Measurements from ENCODE around the gene EYS. TPM values are rescaled to one million over a fixed set of nuclear protein-coding genes. Genes with fewer than 3 reads are reported as not detected.

The EYS gene
- total RNA-seq, 1 experiment from 2014 or later = not detected

DNA sequence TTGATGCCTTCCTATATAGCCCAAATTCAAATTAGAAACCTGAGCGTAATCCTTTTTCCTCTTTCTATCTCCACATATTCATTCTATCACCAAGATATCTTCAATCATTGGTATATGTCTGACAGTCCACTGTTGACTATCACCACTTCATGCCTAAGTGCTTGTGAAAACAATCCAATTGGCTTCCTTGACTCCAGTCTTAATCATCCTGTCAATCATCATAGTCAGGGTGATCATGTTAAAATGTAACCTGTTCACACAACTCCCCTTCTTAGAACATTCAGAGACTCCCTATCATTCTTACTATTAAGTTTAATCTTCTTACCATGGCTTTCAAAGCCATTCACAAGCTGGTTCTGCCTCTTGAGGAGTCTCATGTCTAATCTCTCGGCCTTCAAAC, 1454.8 kb downstream of the EYS start (continued):
- TF ChIP-seq RAD21 (IDR thresholded peaks at IDR 0.05; ENCODE audit: low read depth) (no peak), POLR2AphosphoS5 (IDR thresholded peaks at IDR 0.05; ENCODE audit: low read depth, low read length) (no peak), ZFX (IDR thresholded peaks at IDR 0.05) (no peak), MAX (IDR thresholded peaks at IDR 0.05) (no peak), JUND (IDR thresholded peaks at IDR 0.05) (no peak), EGR1 (IDR thresholded peaks at IDR 0.05; ENCODE audit: low read depth) (no peak), SP1 (IDR thresholded peaks at IDR 0.05; ENCODE audit: low read depth) (no peak), EZH2 (IDR thresholded peaks at IDR 0.05) (no peak)
- TF ChIP-seq, protein P1, sequence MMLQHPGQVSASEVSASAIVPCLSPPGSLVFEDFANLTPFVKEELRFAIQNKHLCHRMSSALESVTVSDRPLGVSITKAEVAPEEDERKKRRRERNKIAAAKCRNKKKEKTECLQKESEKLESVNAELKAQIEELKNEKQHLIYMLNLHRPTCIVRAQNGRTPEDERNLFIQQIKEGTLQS (IDR thresholded peaks at IDR 0.05) = no peak

GRCh38 chr6:64250126-64250525, 1456.9 kb downstream of the EYS start:
- DNase-seq (ENCODE audit: low read depth, low spot score) (no peak), ATAC-seq (no peak)
- Histone ChIP-seq H3K36me3 (ENCODE audit: control insufficient read depth in 1 of 2, insufficient read depth in 2 of 2, low read length in 2 of 2) (no peaks in the 10 kb centered on the region), H3K27me3 (ENCODE audit: insufficient read depth, low read length) (no peaks in the 10 kb centered on the region), H3K9ac (ENCODE audit: low read length) (no peak overlapping the region), H3K79me2 (ENCODE audit: insufficient read depth, low read length) (no peaks in the 10 kb centered on the region), H4K20me1 (ENCODE audit: insufficient read depth) (no peaks in the 10 kb centered on the region), H3K9me3 (ENCODE audit: control insufficient read depth in 1 of 2, insufficient read depth in 1 of 2, low read depth in 1 of 2, low read length in 2 of 2) (no peaks in the 10 kb centered on the region; a peak in 2 of 4 replicates), H3K4me3 (replicated peaks in 1 of 2; ENCODE audit: low read depth in 1 of 2, low read length in 2 of 2) (no peak overlapping the region), H3K4me1 (ENCODE audit: control insufficient read depth in 1 of 2, insufficient read depth in 2 of 2, low read length in 2 of 2) (no peaks in the 10 kb centered on the region), H3K9me2 (ENCODE audit: insufficient read depth) (no peaks in the 10 kb centered on the region), H3K27ac (ENCODE audit: low read depth, low read length) (no peak overlapping the region), H3K4me2 (ENCODE audit: low read length) (no peak overlapping the region), H2AFZ (ENCODE audit: low read depth, low read length, poor library complexity, severe bottlenecking) (no peak overlapping the region)
- intact Hi-C loops (cut with micrococcal nuclease) = no loop called here
- TF ChIP-seq ZNF274 (IDR thresholded peaks at IDR 0.05; ENCODE audit: low read depth, low read length) = no peak
- CTCF ChIA-PET = no interaction called here
- POLR2A ChIA-PET = no interaction called here
- RAD21 ChIA-PET (ENCODE audit: low non-redundant PET in 1 of 2, low total read pairs in 2 of 2, uncharacterized antibody in 2 of 2, unreplicated experiment in 2 of 2) = no interaction called here
- no TSS peak for BruUV-seq (replicated peaks)

DNA sequence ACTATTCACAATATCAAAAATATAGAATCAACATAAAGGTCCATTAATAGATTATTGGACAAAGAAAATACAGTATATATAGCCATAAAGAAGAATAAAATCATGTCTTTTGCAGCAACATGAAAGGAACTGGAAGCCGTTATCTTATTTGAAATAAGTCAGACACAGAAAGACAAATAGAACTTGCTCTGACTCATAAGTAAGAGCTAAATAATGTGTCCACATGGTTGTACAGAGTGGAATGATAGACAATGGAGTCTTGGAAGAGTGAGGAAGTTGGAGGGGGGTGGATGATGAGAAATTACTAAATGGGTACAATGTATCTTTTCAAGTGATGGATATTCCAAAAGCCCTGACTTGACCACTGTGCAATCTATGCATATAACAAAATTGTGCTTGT, 1457.9 kb downstream of the EYS start:
- no peak for ATAC-seq
- no TSS peak for BruUV-seq (replicated peaks)

More for the DNA sequence above, 1457.9 kb downstream of the EYS start:
- H3K36me3 ChIP-seq (ENCODE audit: control insufficient read depth in 1 of 2, insufficient read depth in 2 of 2, low read length in 2 of 2) = no peaks in the 10 kb centered on the region
- H3K9me3 ChIP-seq (ENCODE audit: control insufficient read depth in 1 of 2, insufficient read depth in 1 of 2, low read depth in 1 of 2, low read length in 2 of 2) = no peaks in the 10 kb centered on the region; a peak in 2 of 4 replicates
- H3K4me2 ChIP-seq (ENCODE audit: low read length) = no peak overlapping the region
- H3K4me3 ChIP-seq (replicated peaks in 1 of 2; ENCODE audit: low read depth in 1 of 2, low read length in 2 of 2) = no peak overlapping the region
- RAD21 ChIA-PET (ENCODE audit: low non-redundant PET in 1 of 2, low total read pairs in 2 of 2, uncharacterized antibody in 2 of 2, unreplicated experiment in 2 of 2) = no interaction called here
- TF ChIP-seq ELF1 (IDR thresholded peaks at IDR 0.05; ENCODE audit: borderline replicate concordance, low read depth) (no peak), POLR2AphosphoS5 (IDR thresholded peaks at IDR 0.05; ENCODE audit: low read depth, low read length) (no peak)
- TF ChIP-seq, protein P2, sequence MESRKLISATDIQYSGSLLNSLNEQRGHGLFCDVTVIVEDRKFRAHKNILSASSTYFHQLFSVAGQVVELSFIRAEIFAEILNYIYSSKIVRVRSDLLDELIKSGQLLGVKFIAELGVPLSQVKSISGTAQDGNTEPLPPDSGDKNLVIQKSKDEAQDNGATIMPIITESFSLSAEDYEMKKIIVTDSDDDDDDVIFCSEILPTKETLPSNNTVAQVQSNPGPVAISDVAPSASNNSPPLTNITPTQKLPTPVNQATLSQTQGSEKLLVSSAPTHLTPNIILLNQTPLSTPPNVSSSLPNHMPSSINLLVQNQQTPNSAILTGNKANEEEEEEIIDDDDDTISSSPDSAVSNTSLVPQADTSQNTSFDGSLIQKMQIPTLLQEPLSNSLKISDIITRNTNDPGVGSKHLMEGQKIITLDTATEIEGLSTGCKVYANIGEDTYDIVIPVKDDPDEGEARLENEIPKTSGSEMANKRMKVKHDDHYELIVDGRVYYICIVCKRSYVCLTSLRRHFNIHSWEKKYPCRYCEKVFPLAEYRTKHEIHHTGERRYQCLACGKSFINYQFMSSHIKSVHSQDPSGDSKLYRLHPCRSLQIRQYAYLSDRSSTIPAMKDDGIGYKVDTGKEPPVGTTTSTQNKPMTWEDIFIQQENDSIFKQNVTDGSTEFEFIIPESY (IDR thresholded peaks at IDR 0.05; ENCODE audit: extremely low read depth, insufficient replicate concordance, low read length) = no peak
- H2AFZ ChIP-seq (ENCODE audit: low read depth, low read length, poor library complexity, severe bottlenecking) = no peak overlapping the region
- H4K20me1 ChIP-seq (ENCODE audit: insufficient read depth) = no peaks in the 10 kb centered on the region
- no peak overlapping the region for H3K27ac ChIP-seq (ENCODE audit: low read depth, low read length)
- H3K27me3 ChIP-seq (ENCODE audit: insufficient read depth, low read length) = no peaks in the 10 kb centered on the region
- H3K9me2 ChIP-seq (ENCODE audit: insufficient read depth) = no peaks in the 10 kb centered on the region
- no peak overlapping the region for H3K9ac ChIP-seq (ENCODE audit: low read length)
- POLR2A ChIA-PET = interaction anchor here (0.7 kb wide), 1 partner anchor 319 kb away, joined by 3 read pairs; no protein-coding TSS in a partner anchor
- no peaks in the 10 kb centered on the region for H3K79me2 ChIP-seq (ENCODE audit: insufficient read depth, low read length)
- intact Hi-C loops (cut with micrococcal nuclease) = no loop called here
- no peak for DNase-seq (ENCODE audit: low read depth, low spot score)
- H3K4me1 ChIP-seq (ENCODE audit: control insufficient read depth in 1 of 2, insufficient read depth in 2 of 2, low read length in 2 of 2) = no peaks in the 10 kb centered on the region
- CTCF ChIA-PET = no interaction called here
